ENCODE results near the gene KCNH8.

Gene KCNH8

GRCh38 chr3:19124752-19125151, 23.6 kb upstream of the KCNH8 start:
- no peak overlapping the region for H3K27ac ChIP-seq (ENCODE audit: insufficient read depth, low read length, poor library complexity, severe bottlenecking)
- H3K4me3 ChIP-seq (ENCODE audit: insufficient read depth, low read depth, low read length, poor library complexity, severe bottlenecking) = no peak overlapping the region
- H3K36me3 ChIP-seq (ENCODE audit: control insufficient read depth, insufficient read depth, low read length) = no peaks in the 10 kb centered on the region
- H3K9me3 ChIP-seq (ENCODE audit: control insufficient read depth, low read length) = no peaks in the 10 kb centered on the region
- DNase-seq = no peak
- no peaks in the 10 kb centered on the region for H3K4me1 ChIP-seq (ENCODE audit: control insufficient read depth, insufficient read depth, low read length, poor library complexity, severe bottlenecking)
- H3K27me3 ChIP-seq (replicated peaks; ENCODE audit: control insufficient read depth, insufficient read depth, low read length, poor library complexity, severe bottlenecking) = no peaks in the 10 kb centered on the region

DNA sequence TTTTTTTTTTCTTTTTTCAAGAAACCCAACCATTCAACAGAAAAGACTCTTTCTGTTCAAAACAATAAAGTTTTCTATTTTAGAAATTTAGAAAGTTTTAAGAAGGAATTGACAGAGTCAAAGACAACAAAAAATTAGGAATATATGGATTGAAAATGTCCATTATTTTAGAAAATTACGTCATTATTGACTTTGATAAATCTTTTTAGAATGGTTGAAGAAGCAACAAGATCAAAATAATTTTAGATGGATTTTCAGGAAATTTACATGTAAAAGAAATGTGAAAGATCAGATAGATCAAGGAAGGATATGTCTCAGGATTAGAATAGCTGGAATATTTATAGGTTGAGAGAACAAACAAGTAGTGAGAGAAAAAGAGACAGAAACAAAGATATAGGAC, 8.4 kb upstream of the KCNH8 start:
- H3K36me3 ChIP-seq (ENCODE audit: control insufficient read depth, insufficient read depth, low read length) = no peaks in the 10 kb centered on the region
- H3K4me1 ChIP-seq (ENCODE audit: control insufficient read depth, insufficient read depth, low read length, poor library complexity, severe bottlenecking) = no peaks in the 10 kb centered on the region
- no peak for DNase-seq
- H3K4me3 ChIP-seq (ENCODE audit: insufficient read depth, low read depth, low read length, poor library complexity, severe bottlenecking) = no peak overlapping the region
- H3K27ac ChIP-seq (ENCODE audit: insufficient read depth, low read length, poor library complexity, severe bottlenecking) = no peak overlapping the region
- H3K27me3 ChIP-seq (replicated peaks; ENCODE audit: control insufficient read depth, insufficient read depth, low read length, poor library complexity, severe bottlenecking) = peaks cover 9% of the 10 kb centered on the region
- no peaks in the 10 kb centered on the region for H3K9me3 ChIP-seq (ENCODE audit: control insufficient read depth, low read length)

- peak; percentile 26 to 42 (median 30) for DNase-seq
- H3K4me1 ChIP-seq (ENCODE audit: control insufficient read depth, insufficient read depth, low read length, poor library complexity, severe bottlenecking) = peaks cover 6% of the 10 kb centered on the region
- H3K4me3 ChIP-seq (ENCODE audit: insufficient read depth, low read depth, low read length, poor library complexity, severe bottlenecking) = peak overlapping the region; percentile 70
- no peaks in the 10 kb centered on the region for H3K27me3 ChIP-seq (replicated peaks; ENCODE audit: control insufficient read depth, insufficient read depth, low read length, poor library complexity, severe bottlenecking)
- no peaks in the 10 kb centered on the region for H3K9me3 ChIP-seq (ENCODE audit: control insufficient read depth, low read length)
- no peaks in the 10 kb centered on the region for H3K36me3 ChIP-seq (ENCODE audit: control insufficient read depth, insufficient read depth, low read length)
- H3K27ac ChIP-seq (ENCODE audit: insufficient read depth, low read length, poor library complexity, severe bottlenecking) = no peak overlapping the region
These were observed 1.3 kb upstream of the KCNH8 start for GRCh38 chr3:19146685-19147650.

- Histone ChIP-seq H3K27me3 (replicated peaks; ENCODE audit: control insufficient read depth, insufficient read depth, low read length, poor library complexity, severe bottlenecking) (no peaks in the 10 kb centered on the region), H3K4me3 (ENCODE audit: insufficient read depth, low read depth, low read length, poor library complexity, severe bottlenecking) (peak overlapping the region; percentile 70), H3K27ac (ENCODE audit: insufficient read depth, low read length, poor library complexity, severe bottlenecking) (no peak overlapping the region), H3K4me1 (ENCODE audit: control insufficient read depth, insufficient read depth, low read length, poor library complexity, severe bottlenecking) (peaks cover 6% of the 10 kb centered on the region), H3K9me3 (ENCODE audit: control insufficient read depth, low read length) (no peaks in the 10 kb centered on the region), H3K36me3 (ENCODE audit: control insufficient read depth, insufficient read depth, low read length) (no peaks in the 10 kb centered on the region)
- no peak for DNase-seq
These were observed 420 bp downstream of the KCNH8 start for GRCh38 chr3:19148768-19149091.

DNA sequence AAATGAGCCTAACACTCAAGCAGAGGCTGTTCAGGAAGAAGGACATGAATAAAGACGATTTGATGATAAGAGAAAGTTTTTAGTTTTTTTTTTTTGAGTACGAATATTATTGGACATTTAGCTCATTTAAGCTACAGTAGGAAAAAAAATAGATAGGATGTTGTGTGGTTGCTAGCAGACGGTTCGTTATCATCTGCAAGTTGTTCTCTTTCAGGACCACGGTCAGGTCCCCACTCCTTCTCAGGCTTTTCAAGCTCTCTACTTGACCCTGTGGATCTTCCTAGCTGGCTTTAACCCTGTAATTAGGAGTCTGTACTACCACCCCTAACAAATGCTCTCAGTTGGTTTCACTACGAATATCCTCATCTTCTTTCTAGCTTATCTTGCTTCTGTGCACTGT, 1.1 kb downstream of the KCNH8 start:
- Histone ChIP-seq H3K27ac (ENCODE audit: insufficient read depth, low read length, poor library complexity, severe bottlenecking) (no peak overlapping the region), H3K27me3 (replicated peaks; ENCODE audit: control insufficient read depth, insufficient read depth, low read length, poor library complexity, severe bottlenecking) (no peaks in the 10 kb centered on the region), H3K9me3 (ENCODE audit: control insufficient read depth, low read length) (no peaks in the 10 kb centered on the region), H3K4me3 (ENCODE audit: insufficient read depth, low read depth, low read length, poor library complexity, severe bottlenecking) (no peak overlapping the region), H3K4me1 (ENCODE audit: control insufficient read depth, insufficient read depth, low read length, poor library complexity, severe bottlenecking) (peaks cover 6% of the 10 kb centered on the region), H3K36me3 (ENCODE audit: control insufficient read depth, insufficient read depth, low read length) (no peaks in the 10 kb centered on the region)
- DNase-seq = no peak

DNA sequence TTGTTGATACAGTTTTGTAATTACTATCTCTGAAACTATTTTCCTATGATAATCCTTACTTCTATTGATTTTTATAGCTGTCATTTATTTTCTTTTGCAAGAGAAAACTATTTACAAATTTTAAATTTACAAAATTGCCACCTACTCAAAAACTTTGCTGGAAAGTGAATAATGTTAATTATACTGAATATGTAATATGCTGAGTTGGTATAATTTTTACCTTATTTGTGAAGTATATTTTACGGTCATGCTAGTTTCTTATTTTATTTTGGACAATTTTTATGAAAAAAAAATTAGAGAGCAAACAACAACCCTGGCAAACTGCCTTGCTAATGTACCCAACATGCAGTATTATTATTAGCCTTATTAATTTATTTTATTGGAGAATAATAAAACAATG, 2.9 kb downstream of the KCNH8 start:
- no peak overlapping the region for H3K4me3 ChIP-seq (ENCODE audit: insufficient read depth, low read depth, low read length, poor library complexity, severe bottlenecking)
- no peaks in the 10 kb centered on the region for H3K9me3 ChIP-seq (ENCODE audit: control insufficient read depth, low read length)
- no peaks in the 10 kb centered on the region for H3K27me3 ChIP-seq (replicated peaks; ENCODE audit: control insufficient read depth, insufficient read depth, low read length, poor library complexity, severe bottlenecking)
- no peaks in the 10 kb centered on the region for H3K36me3 ChIP-seq (ENCODE audit: control insufficient read depth, insufficient read depth, low read length)
- no peak for DNase-seq
- peaks cover 6% of the 10 kb centered on the region for H3K4me1 ChIP-seq (ENCODE audit: control insufficient read depth, insufficient read depth, low read length, poor library complexity, severe bottlenecking)
- H3K27ac ChIP-seq (ENCODE audit: insufficient read depth, low read length, poor library complexity, severe bottlenecking) = no peak overlapping the region

DNA sequence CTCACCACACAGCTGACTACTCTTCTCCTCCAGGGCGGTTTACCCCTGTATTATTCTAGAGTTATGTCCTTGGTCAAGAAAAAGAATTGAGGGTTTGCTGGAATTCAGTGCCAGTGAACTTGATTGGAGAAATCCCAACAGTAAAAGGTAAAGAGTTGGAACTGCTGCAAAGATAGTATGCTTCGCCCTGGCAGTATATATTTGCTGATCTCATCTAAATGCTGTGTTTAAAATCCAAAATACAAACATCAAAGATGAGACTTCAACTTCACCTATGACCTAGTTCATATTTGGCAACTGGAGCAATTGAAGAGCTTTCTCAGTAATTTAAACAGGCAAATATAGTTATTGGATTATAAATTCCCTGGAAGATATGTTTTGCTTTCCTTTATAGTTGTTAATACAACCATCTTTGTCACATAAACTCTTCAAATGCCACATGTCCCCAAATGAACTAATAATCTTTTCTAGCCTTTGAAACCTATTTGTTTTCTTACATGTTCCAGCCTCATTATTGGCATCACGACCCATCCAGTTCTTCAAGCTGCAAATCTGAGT, 6.5 kb downstream of the KCNH8 start:
- Histone ChIP-seq H3K4me1 (ENCODE audit: control insufficient read depth, insufficient read depth, low read length, poor library complexity, severe bottlenecking) (no peaks in the 10 kb centered on the region), H3K9me3 (ENCODE audit: control insufficient read depth, low read length) (no peaks in the 10 kb centered on the region), H3K27ac (ENCODE audit: insufficient read depth, low read length, poor library complexity, severe bottlenecking) (no peak overlapping the region), H3K4me3 (ENCODE audit: insufficient read depth, low read depth, low read length, poor library complexity, severe bottlenecking) (no peak overlapping the region), H3K36me3 (ENCODE audit: control insufficient read depth, insufficient read depth, low read length) (no peaks in the 10 kb centered on the region), H3K27me3 (replicated peaks; ENCODE audit: control insufficient read depth, insufficient read depth, low read length, poor library complexity, severe bottlenecking) (no peaks in the 10 kb centered on the region)
- no peak for DNase-seq

DNA sequence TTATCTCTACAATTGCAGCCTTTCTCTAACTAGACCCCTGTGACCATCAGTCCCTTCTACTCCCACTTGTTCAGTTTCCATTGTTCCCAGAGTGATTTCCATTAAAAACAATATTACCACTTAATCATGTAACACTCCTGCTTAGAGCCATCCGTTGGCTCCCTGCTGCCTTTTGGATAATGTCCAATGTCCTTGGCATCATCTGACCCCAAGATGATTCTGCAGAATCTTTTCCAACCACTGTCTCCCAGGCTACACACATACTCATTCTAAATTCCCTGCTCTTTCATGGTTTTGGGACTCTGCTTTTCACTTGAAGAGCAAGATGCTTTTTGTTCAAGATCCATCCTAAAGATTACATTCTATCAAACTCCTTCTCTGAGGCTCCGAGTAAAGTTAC, 7.1 kb downstream of the KCNH8 start:
- DNase-seq = no peak
- no peaks in the 10 kb centered on the region for H3K27me3 ChIP-seq (replicated peaks; ENCODE audit: control insufficient read depth, insufficient read depth, low read length, poor library complexity, severe bottlenecking)
- no peaks in the 10 kb centered on the region for H3K9me3 ChIP-seq (ENCODE audit: control insufficient read depth, low read length)
- H3K4me1 ChIP-seq (ENCODE audit: control insufficient read depth, insufficient read depth, low read length, poor library complexity, severe bottlenecking) = no peaks in the 10 kb centered on the region
- H3K4me3 ChIP-seq (ENCODE audit: insufficient read depth, low read depth, low read length, poor library complexity, severe bottlenecking) = no peak overlapping the region
- H3K36me3 ChIP-seq (ENCODE audit: control insufficient read depth, insufficient read depth, low read length) = no peaks in the 10 kb centered on the region
- no peak overlapping the region for H3K27ac ChIP-seq (ENCODE audit: insufficient read depth, low read length, poor library complexity, severe bottlenecking)

GRCh38 chr3:19159966-19160635, 11.8 kb downstream of the KCNH8 start:
- no peak for DNase-seq
- H3K9me3 ChIP-seq (ENCODE audit: control insufficient read depth, low read length) = no peaks in the 10 kb centered on the region
- H3K4me1 ChIP-seq (ENCODE audit: control insufficient read depth, insufficient read depth, low read length, poor library complexity, severe bottlenecking) = no peaks in the 10 kb centered on the region
- H3K36me3 ChIP-seq (ENCODE audit: control insufficient read depth, insufficient read depth, low read length) = no peaks in the 10 kb centered on the region
- no peaks in the 10 kb centered on the region for H3K27me3 ChIP-seq (replicated peaks; ENCODE audit: control insufficient read depth, insufficient read depth, low read length, poor library complexity, severe bottlenecking)
- no peak overlapping the region for H3K27ac ChIP-seq (ENCODE audit: insufficient read depth, low read length, poor library complexity, severe bottlenecking)
- H3K4me3 ChIP-seq (ENCODE audit: insufficient read depth, low read depth, low read length, poor library complexity, severe bottlenecking) = no peak overlapping the region

- Histone ChIP-seq H3K4me3 (ENCODE audit: insufficient read depth, low read depth, low read length, poor library complexity, severe bottlenecking) (no peak overlapping the region), H3K27ac (ENCODE audit: insufficient read depth, low read length, poor library complexity, severe bottlenecking) (no peak overlapping the region), H3K36me3 (ENCODE audit: control insufficient read depth, insufficient read depth, low read length) (no peaks in the 10 kb centered on the region), H3K9me3 (ENCODE audit: control insufficient read depth, low read length) (no peaks in the 10 kb centered on the region), H3K4me1 (ENCODE audit: control insufficient read depth, insufficient read depth, low read length, poor library complexity, severe bottlenecking) (no peaks in the 10 kb centered on the region), H3K27me3 (replicated peaks; ENCODE audit: control insufficient read depth, insufficient read depth, low read length, poor library complexity, severe bottlenecking) (no peaks in the 10 kb centered on the region)
- DNase-seq = no peak
These were observed 17.3 kb downstream of the KCNH8 start for GRCh38 chr3:19165654-19166053.
